Neural cell (in vitro differentiated cells): ENCODE measurements around the gene PECR.

Source experiments
- EP300 ChIP-seq: fragments of 450-650 bp; conservative IDR thresholded peaks from 2 replicates; pipeline ENCODE4 v1.6.1; 2014; ENCODE audit warnings: antibody characterized with exemption, mild to moderate bottlenecking, moderate library complexity; ENCODE audit not compliant: poor library complexity, severe bottlenecking
- EZH2 ChIP-seq: fragments of 200-600, 300-800 bp; shearing (Covaris generic), sonication (generic); IDR thresholded peaks from 2 replicates; pipeline ENCODE4 v1.6.1; 2014; ENCODE audit warnings: antibody characterized with exemption, low read length, borderline replicate concordance, mild to moderate bottlenecking; ENCODE audit not compliant: insufficient read depth, poor library complexity, severe bottlenecking
- MXI1 ChIP-seq: fragments of 450-650 bp; conservative IDR thresholded peaks from 2 replicates; pipeline ENCODE4 v1.6.1; 2014; ENCODE audit warnings: antibody characterized with exemption, mild to moderate bottlenecking; ENCODE audit not compliant: poor library complexity, severe bottlenecking
- POLR2AphosphoS5 ChIP-seq: IDR thresholded peaks from 2 replicates; pipeline ENCODE4 v1.6.1; 2012
- RAD21 ChIP-seq: fragments of 450-650 bp; conservative IDR thresholded peaks from 2 replicates; pipeline ENCODE4 v1.6.1; 2014; ENCODE audit warnings: antibody characterized with exemption, mild to moderate bottlenecking, moderate library complexity
- SMC3 ChIP-seq: fragments of 450-650 bp; conservative IDR thresholded peaks from 2 replicates; pipeline ENCODE4 v1.6.1; 2014; ENCODE audit warnings: antibody characterized with exemption, mild to moderate bottlenecking, moderate library complexity; ENCODE audit not compliant: poor library complexity
- TAF1 ChIP-seq: IDR thresholded peaks from 2 replicates; pipeline ENCODE4 v1.6.1; 2012; ENCODE audit warnings: low read depth
- TF ChIP-seq, protein P1 (sequence below): IDR thresholded peaks from 2 replicates; pipeline ENCODE4 v1.6.1; 2012; ENCODE audit warnings: borderline replicate concordance
- TF ChIP-seq, protein P2 (sequence below): fragments of 450-650 bp; IDR thresholded peaks from 2 replicates; pipeline ENCODE4 v1.5.1; 2014; ENCODE audit warnings: antibody characterized with exemption, mild to moderate bottlenecking, moderate library complexity; ENCODE audit not compliant: poor library complexity, severe bottlenecking

DNA sequence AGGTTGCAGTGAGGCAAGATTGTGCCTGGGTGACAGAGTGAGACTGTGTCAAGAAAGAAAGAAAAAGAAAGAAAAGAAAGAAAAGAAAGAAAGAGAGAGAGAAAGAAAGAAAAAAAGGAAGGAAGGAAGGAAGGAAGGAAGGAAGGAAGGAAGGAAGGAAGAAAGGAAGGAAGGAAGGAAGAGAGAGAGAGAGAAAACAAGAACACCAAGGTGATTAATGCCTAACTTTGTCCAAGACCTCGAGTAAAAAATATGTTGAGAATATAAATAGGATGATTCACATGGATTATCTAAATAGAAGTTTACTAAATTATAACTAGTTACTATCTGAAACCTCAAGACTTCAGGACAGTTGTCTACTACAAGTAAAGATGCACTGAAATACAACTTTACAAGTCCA is 7.2 kb downstream of the PECR start:
- TF ChIP-seq, protein P1, sequence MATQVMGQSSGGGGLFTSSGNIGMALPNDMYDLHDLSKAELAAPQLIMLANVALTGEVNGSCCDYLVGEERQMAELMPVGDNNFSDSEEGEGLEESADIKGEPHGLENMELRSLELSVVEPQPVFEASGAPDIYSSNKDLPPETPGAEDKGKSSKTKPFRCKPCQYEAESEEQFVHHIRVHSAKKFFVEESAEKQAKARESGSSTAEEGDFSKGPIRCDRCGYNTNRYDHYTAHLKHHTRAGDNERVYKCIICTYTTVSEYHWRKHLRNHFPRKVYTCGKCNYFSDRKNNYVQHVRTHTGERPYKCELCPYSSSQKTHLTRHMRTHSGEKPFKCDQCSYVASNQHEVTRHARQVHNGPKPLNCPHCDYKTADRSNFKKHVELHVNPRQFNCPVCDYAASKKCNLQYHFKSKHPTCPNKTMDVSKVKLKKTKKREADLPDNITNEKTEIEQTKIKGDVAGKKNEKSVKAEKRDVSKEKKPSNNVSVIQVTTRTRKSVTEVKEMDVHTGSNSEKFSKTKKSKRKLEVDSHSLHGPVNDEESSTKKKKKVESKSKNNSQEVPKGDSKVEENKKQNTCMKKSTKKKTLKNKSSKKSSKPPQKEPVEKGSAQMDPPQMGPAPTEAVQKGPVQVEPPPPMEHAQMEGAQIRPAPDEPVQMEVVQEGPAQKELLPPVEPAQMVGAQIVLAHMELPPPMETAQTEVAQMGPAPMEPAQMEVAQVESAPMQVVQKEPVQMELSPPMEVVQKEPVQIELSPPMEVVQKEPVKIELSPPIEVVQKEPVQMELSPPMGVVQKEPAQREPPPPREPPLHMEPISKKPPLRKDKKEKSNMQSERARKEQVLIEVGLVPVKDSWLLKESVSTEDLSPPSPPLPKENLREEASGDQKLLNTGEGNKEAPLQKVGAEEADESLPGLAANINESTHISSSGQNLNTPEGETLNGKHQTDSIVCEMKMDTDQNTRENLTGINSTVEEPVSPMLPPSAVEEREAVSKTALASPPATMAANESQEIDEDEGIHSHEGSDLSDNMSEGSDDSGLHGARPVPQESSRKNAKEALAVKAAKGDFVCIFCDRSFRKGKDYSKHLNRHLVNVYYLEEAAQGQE, result no peak
- TF ChIP-seq, protein P2, sequence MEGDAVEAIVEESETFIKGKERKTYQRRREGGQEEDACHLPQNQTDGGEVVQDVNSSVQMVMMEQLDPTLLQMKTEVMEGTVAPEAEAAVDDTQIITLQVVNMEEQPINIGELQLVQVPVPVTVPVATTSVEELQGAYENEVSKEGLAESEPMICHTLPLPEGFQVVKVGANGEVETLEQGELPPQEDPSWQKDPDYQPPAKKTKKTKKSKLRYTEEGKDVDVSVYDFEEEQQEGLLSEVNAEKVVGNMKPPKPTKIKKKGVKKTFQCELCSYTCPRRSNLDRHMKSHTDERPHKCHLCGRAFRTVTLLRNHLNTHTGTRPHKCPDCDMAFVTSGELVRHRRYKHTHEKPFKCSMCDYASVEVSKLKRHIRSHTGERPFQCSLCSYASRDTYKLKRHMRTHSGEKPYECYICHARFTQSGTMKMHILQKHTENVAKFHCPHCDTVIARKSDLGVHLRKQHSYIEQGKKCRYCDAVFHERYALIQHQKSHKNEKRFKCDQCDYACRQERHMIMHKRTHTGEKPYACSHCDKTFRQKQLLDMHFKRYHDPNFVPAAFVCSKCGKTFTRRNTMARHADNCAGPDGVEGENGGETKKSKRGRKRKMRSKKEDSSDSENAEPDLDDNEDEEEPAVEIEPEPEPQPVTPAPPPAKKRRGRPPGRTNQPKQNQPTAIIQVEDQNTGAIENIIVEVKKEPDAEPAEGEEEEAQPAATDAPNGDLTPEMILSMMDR, result no peak
- no peak for TF ChIP-seq TAF1
- no peak for TF ChIP-seq MXI1
- TF ChIP-seq EZH2, result no peak
- TF ChIP-seq RAD21, result no peak
- no peak for TF ChIP-seq POLR2AphosphoS5
- TF ChIP-seq EP300, result no peak
- TF ChIP-seq SMC3, result no peak
